Esophagus squamous epithelium (tissue), 4 donors: ENCODE measurements around the gene RP2.

Experiments used
- CTCF ChIP-seq, 6 experiments: fragments of 450-650 bp in 4 of 6; fragments of 200-600 bp in 2 of 6; sonication (generic) in 2 of 6; IDR thresholded peaks; one replicate each; pipeline ENCODE4 v1.5.1; 2016 to 2019; ENCODE audit warnings: antibody characterized with exemption in 6 of 6, mild to moderate bottlenecking in 4 of 6, moderate library complexity in 4 of 6
- POLR2A ChIP-seq, 4 donors: fragments of 450-650 bp; IDR thresholded peaks; one replicate each; pipeline ENCODE4 v1.6.1; 2017; ENCODE audit warnings: antibody characterized with exemption in 4 of 4, mild to moderate bottlenecking in 4 of 4, moderate library complexity in 3 of 4

GRCh38 chrX:46866726-46867125, 29.9 kb downstream of the RP2 start:
- no peak for TF ChIP-seq CTCF (IDR thresholded peaks at IDR 0.05)
- TF ChIP-seq POLR2A (IDR thresholded peaks at IDR 0.05), result no peak
